Hematopoietic multipotent progenitor cell treated with erythropoietin and hydrocortisone succinate and interleukin-3 and kit ligand, for 17 days (in vitro differentiated cells): ENCODE measurements around the gene TMEM38A.
A peak's percentile ranks its signal among the peaks of the same experiment; 100 is the strongest.
"Not testable (repeated sequence)": the region's sequence is repeated elsewhere in the genome, so short reads cannot be mapped to it uniquely, and the experiment has no call there.

Experiments
- DNase-seq: peaks from one replicate; pipeline ENCODE4 v3.0.0-alpha.2; 2015; ENCODE audit warnings: low spot score

Gene TMEM38A

DNA sequence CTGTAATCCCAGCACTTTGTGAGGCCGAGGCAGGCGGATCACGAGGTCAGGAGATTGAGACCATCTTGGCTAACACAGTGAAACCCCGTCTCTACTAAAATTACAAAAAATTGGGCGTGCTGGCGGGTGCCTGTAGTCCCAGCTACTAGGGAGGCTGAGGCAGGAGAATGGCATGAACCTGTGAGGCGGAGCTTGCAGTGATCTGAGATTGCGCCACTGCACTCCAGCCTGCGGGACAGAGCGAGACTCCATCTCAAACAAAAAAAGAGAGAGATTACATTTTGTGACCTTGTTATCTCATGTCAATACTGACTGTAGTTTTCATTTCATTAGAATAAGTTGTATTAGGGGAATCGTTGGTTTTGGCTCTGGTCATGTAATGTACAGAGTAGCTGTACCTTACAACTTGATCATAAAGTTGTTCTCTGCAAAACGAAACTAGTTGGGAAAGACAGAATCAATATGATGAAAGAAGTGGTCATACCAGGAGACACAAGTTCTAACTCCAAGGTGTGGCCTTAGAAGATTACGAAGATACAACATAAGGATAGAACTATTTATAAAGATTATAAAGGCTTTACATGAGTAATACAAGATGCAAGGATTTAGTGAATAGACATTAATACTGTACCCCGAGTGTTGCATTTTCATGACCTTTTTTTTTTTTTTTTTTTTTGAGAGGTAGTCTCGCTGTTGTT lies 15.3 kb downstream of the TMEM38A start:
- DNase-seq: no peak

DNA sequence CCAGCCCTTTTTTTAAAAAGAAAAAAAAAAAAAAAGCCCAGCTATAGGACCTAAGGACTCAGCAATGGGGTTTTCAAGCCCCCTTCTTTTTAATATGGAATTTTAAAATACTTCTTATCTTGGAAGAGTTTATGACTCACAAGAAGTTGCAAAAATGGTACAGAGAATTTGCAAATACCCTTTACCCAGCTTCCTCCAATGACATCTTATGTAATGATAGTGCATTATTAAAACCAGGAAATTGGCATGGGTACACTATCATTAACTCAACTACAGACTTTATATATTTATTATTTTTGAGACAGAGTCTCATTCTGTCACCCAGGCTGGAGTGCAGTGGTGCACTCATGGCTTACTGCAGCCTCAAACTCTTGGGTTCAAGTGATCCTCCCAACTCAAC lies 16.1 kb downstream of the TMEM38A start:
- no peak for DNase-seq

DNA sequence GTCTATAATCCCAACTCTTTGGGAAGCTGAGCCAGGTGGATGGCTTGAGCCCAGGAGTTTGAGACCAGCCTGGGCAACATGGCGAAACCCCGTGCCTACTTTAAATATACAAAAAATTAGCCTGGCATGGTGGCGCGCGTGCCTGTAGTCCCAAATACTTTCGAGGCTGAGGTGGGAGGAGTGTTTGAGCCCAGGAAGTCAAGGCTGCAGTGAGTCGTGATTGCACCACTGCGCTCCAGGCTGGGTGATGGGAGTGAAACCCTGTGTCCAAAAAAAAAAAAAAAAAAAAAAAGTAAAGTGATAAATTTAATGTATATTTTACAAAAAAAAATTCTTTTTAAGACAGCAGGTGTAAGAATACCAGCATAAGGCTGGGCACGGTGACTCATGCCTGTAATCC lies 17.6 kb downstream of the TMEM38A start:
- no peak for DNase-seq

DNA sequence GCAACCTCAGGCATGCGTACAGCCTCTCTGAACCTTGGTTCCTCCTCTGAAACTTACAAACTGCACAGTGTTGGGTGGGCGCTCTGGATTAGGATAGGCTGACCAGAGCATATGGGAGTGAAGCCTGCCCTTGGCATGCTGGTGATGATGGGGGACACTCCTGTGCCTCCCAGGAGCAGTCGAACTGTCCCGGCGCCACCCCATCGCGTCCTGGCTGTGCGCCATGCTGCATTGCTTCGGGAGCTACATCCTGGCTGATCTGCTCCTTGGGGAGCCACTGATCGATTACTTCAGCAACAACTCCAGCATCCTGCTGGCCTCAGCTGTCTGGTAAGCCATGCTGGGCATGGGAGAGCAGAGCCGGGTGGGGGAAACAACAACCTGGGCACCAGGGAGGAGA lies 18.9 kb downstream of the TMEM38A start:
- DNase-seq: no peak

DNA sequence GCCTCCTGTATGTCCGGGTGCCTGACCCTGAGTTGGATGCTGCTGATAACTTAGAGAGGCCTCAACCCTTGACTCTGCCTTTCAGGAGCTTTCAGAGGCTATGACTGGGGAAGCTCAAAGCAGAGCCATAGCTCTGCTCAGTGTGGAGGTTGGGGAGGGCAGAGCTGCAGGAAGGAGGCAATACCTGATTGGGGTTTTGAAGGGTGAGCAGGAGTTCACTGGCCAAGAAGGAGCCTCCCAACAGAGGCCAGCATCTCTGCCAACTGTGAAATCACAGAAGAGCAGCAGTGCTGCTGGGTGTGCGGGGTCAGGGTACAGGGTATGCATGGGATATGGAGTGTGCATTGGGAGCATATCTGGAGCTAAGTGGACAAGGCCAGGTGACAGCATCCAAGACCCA lies 21.6 kb downstream of the TMEM38A start:
- DNase-seq: no peak

DNA sequence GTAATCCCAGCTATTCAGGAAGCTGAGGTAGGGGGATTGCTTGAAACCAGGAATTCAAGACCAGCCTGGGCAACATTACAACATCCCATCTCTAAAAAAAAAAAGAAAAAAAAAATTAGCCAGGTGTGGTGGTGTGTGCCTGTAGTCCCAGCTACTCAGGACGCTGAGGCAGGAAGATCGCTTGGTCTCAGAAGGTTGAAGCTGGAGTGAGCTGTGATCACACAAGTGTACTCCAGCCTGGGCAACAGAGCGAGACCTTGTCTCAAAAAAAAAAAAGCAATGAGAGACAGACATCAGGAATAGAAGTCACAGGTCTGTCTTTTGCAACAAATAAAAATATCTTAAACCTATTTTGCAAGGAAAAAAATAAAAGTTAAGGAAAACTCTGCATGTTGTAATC lies 23.3 kb downstream of the TMEM38A start:
- no peak for DNase-seq

DNA sequence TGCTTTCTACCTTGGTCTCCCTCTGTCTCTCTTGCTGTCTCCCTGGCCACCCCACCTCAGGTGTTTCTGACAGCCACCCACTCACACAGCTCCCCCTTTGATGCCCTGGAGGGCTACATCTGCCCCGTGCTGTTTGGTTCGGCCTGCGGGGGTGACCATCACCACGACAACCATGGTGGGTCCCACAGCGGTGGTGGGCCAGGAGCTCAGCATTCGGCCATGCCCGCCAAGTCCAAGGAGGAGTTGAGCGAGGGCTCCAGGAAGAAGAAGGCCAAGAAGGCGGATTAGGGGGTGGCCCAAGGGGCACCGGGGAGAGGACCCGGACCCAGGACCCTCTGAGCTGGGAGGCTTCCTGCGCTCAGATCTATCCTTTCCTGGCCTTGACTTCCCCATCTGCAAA lies 27.1 kb downstream of the TMEM38A start:
- no peak for DNase-seq

DNA sequence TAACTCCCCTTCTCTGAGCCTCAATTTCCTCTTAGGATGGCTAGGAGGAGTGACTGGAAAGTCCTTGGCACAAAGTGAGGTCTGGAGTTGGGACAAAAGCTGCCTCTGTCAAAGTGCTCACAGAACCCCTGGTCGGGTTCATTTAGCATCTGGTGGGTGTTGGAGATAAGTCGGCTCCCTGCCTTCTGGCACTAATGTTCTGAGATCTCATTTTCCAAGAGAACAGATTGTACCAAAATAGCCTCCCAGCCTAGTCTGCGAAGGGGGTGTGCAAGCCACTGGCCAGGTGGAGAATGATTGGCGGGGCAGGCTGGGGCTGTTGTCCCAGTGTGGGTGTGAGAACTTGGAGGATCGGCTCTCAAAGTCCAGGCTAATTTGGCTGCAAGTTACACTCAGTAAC lies 38.0 kb downstream of the TMEM38A start:
- DNase-seq: no peak

DNA sequence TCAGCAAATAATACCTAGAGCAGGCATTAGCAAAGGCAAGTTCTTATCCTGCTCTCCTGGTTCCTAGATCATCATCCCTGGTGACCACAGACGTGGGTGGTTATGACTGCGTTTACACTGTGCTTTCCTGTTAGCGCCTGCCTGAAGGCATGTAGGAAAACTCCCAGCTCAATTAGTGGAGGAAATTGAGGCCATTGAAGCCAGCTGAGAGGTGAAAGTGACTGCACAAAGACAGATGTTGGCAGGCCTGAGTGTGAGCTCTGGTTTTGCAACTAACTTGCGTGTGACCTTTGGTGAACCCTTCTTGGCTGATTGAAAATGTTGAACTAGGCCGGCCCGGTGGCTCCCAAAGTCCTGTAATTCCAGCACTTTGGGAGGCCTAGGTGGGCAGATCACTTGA lies 41.2 kb downstream of the TMEM38A start:
- no peak for DNase-seq

DNA sequence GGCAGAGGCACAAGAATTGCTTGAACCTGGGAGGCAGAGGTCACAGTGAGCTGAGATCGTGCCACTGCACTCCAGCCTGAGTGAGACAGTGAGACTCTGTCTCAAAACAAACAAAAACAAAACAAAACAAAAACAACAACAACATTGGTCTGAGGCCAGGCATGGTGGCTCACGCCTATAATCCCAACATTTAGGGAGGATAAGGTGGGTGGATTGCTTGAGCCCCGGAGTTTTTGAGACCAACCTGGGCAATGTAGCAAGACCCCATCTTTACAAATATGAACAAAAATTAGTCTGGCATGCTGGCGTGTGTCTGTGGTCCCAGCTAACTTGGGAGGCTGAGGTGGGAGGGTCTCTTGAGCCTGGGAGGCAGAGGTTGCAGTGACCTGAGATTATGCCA lies 42.7 kb downstream of the TMEM38A start:
- DNase-seq: no peak

DNA sequence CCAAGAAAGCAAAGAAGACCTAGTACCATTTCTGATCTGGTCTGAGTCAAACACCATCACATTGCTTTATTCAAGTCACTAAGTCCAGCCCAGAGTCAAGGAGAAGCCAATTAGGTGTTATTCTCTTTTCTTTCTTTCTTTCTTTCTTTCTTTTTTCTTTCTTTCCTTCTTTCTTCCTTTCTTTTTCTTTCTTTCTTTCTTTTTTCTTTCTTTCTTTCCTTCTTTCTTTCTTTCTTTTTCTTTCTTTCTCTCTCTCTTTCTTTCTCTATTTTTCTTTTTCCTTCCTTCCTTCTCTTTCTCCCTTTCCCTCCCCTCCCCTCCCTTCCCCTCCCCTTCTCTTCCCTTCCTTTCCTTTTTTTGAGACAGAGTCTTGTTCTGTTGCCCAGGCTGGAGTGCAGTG lies 49.9 kb downstream of the TMEM38A start:
- DNase-seq: not testable (repeated sequence)

DNA sequence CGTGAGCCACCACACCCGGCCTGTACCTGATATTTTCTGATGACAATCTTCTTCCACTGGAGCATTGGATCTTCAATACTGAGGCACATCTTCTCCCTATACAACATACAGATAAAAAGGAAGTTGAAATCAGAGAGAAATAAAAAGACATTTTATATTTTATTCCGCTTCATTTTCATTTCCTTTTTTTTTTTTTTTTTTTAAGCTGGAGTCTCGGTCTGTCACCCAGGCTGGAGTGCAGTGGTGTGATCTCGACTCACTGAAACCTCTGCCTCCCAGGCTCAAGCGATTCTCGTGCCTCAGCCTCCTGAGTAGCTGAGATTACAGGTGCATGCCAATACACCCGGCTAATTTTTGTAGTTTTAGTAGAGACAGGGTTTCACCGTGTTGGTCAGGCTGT lies 51.4 kb downstream of the TMEM38A start:
- not testable (repeated sequence) for DNase-seq

DNA sequence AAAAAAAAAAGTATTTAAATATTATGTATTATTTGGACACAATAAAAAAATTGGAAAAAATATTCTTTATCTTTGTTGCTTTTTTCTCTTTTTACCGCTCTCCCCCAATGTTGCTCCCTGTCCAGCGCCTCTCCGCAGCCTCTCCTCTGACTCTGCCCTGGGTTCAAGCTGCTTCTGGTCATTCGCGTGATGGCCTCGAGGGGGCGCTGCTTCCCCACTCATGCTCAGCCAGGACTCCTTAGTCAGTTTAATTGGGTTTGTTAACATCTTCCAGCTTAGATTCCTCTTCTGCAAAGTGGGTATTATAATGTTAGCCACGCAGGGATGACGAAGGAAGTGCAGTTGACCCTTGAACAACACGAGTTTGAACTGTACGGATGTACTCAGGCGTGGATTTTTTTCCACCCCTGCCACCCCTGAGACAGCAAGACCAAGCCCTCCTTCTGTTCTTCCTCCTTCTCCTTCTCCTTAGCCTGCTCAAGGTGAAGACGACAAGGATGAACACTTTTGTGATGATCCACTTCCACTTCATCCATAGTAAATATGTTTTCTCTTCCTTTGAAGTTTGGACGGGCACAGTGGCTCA lies 53.9 kb downstream of the TMEM38A start:
- DNase-seq: peak; percentile 52

DNA sequence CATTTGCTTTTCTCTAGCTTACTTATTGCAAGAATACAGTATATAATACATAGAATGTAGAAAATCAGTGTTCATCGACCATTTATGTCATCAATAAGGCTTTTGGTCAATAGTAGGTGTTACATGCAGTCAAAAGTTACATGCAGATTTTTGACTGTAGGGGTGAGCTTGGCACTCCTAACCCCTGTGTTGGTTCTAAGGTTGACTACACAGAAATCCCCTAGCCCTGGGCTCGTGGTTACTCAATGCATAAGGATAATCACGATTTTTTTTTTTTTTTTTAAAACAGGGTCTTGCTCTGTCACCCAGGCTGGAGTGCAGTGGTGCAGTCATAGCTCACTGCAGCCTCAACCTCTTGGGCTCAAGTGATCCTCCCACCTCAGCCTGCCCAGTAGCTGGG lies 54.7 kb downstream of the TMEM38A start:
- no peak for DNase-seq

DNA sequence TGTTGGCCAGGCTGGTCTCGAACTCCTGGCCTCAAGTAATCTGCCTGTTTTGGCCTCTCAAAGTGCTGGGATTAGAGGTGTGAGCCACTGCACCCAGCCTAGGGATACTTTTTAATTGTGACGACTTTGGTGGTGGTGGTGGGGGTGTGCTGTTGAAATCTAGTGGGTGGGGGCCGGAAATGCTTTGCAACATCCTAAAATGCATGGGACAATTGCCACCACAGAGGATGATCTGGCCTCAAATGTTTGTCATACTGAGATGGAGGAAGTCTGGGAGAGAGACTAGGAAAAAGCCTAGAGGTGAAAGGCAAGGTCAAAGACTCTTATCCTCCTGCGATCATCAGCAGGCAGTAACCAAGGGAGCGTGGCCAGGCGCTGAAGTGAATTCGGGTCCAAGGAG lies 60.1 kb downstream of the TMEM38A start:
- DNase-seq: no peak

DNA sequence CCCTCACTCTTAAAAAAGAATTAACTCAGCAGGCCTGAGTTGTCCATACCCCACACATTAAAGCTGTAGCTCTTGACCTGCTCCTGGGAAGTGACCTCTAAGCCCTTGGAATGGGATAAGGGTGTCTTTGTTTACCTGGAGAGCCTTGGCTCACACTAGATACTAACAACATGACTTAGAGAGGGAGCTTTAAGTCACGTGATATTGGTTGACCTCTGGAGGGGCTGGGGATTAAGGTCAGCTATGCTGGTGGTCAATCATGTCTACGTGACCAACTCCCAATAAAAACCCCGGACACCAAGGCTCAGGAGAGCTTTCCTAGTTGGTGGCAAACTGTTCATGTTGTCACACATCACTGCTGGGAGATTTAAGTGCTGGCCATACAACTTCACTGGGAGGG lies 61.7 kb downstream of the TMEM38A start:
- DNase-seq: no peak

DNA sequence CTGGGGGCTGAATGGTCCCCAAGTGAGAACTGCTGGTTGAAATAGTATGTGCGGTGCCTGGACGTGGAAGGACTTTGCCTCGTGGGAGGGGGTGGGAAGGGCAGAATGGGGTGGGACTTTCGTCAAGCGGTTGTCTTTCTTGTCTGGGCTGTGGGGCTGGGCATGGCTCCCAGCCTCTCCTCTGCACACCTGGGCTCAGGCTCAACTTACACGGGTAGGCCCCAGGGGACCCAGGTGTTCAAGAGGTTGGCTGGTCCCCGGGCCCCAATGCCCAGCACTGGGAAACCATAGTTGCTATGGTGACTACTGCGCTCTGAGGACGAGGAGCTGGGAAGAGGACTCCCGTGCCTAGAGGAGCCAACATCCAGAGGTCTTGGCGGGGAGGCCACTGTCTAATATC lies 66.0 kb downstream of the TMEM38A start:
- DNase-seq: no peak

DNA sequence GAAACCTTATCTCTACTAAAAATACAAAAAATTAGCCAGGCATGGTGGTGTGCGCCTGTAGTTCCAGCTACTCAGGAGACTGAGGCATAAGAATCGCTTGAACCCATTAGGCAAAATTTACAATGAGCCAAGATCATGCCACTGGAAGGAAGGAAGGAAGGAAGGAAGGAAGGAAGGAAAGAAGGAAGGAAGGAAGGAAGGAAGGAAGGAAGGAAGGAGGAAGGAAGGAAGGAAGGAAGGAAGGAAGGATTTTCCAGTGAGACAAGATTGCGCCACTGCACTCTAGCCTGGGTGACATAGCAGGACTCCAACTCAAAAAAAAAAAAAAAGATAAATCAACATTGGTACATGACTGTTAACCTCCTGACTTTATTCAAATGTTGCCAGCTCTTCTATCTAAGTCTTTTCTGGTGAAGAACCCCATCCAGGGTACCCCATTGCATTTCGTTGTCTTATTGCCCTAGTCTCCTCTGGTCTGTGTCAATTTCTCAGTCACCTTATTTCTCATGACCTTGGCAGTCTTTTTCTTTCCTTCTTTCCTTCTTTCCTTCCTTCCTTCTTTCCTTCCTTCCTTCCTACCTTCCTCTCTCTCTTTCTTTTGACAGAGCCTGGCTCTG lies 74.8 kb downstream of the TMEM38A start:
- DNase-seq: not testable (repeated sequence)

DNA sequence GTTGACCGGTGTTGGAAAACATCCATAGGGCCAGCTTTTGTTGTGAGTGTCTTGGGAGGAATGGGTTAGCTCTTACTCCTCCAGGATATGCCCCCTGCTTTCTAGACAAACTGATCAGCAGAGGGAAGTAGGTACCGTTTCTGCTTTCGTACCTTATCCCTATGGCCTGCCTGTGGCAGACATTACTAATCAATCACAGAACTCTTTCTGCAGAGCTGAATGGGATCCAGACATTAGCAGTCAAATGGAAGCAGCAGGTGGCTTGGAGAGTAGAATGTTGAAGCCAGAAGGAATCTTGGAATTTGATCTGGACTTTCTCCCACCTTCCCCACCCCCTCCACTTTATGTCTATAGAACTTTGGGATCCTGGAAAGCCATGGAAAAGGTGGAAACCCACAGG lies 75.8 kb downstream of the TMEM38A start:
- no peak for DNase-seq

DNA sequence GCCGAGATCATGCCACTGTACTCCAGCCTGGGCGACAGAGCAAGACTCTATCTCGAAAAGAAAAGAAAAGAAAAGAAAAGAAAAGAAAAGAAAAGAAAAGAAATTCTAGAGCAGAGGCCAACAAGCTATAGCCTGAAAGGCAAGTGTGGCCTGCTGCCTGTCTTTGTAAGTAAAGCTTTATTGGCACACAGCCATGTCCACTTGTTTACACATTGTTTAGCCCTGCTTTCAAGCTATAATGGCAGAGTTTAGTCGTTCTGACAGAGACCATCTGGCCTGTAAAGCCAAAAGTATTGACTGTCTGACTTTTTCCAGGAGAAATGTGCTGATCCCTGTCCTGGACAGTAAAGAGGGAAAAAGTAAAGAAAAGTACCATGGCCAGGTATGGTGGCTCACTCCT lies 77.0 kb downstream of the TMEM38A start:
- DNase-seq: no peak

DNA sequence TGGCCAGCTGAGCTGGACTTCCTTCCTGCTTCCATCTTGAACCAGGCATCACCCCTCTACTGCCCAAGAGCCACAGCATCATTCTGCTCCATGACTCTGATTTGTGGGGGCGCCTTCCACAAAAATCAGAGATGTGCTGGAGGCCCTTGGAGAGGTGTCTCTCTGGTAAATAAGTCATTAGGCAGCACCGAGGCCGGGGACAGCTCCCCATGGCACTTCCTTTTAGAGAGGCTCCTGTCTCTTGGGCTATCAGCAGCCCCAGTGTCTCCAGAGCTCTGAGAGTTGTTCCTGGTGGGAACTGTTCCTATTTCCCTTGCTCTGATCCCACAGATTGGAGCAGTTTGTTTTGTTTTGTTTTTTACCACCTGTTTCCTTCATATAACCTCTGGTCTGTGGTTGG lies 78.6 kb downstream of the TMEM38A start:
- DNase-seq: no peak
